H9 (cell line): Measurements from ENCODE around the gene GLCCI1. TPM values are rescaled to one million over a fixed set of nuclear protein-coding genes. Genes with fewer than 3 reads are reported as not detected.

Experiments
- DNase-seq: peaks from one replicate; pipeline ENCODE4 v3.0.0-alpha.2; 2017
- H2AFZ ChIP-seq: one replicate; pipeline ENCODE4 v1.6.1; 2013; ENCODE audit warnings: mild to moderate bottlenecking, low read length, control low read depth, moderate library complexity
- H2AK5ac ChIP-seq: 2 replicates; pipeline ENCODE4 v1.6.1; 2013; ENCODE audit warnings: low read length, control low read depth, mixed read lengths; ENCODE audit not compliant: insufficient read length
- H2BK120ac ChIP-seq: one replicate; pipeline ENCODE4 v1.6.1; 2013; ENCODE audit warnings: low read depth, mild to moderate bottlenecking, low read length, control low read depth, inconsistent platforms; ENCODE audit not compliant: poor library complexity, severe bottlenecking
- H2BK12ac ChIP-seq: 2 replicates; pipeline ENCODE4 v1.6.1; 2013; ENCODE audit warnings: low read length, control low read depth, mixed read lengths, low read depth; ENCODE audit not compliant: insufficient read length
- H2BK15ac ChIP-seq: 2 replicates; pipeline ENCODE4 v1.6.1; 2013; ENCODE audit warnings: low read depth, low read length, control low read depth
- H2BK20ac ChIP-seq: one replicate; pipeline ENCODE4 v1.6.1; 2013; ENCODE audit warnings: low read depth, mild to moderate bottlenecking, low read length, control low read depth, inconsistent platforms; ENCODE audit not compliant: poor library complexity, severe bottlenecking
- H2BK5ac ChIP-seq: 2 replicates; pipeline ENCODE4 v1.6.1; 2013; ENCODE audit warnings: low read length, control low read depth, mixed read lengths; ENCODE audit not compliant: insufficient read length
- H3K14ac ChIP-seq: 2 replicates; pipeline ENCODE4 v1.6.1; 2013; ENCODE audit warnings: low read length, control low read depth; ENCODE audit not compliant: insufficient read depth
- H3K18ac ChIP-seq: 2 replicates; pipeline ENCODE4 v1.6.1; 2013; ENCODE audit warnings: low read depth, mild to moderate bottlenecking, mixed read lengths, low read length, control low read depth; ENCODE audit not compliant: insufficient read length
- H3K23ac ChIP-seq: 2 replicates; pipeline ENCODE4 v1.6.1; 2013; ENCODE audit warnings: low read length, control low read depth, mixed read lengths, low read depth; ENCODE audit not compliant: insufficient read length
- H3K23me2 ChIP-seq: 2 replicates; pipeline ENCODE4 v1.6.1; 2013; ENCODE audit warnings: low read depth, mild to moderate bottlenecking, mixed read lengths, low read length, control low read depth; ENCODE audit not compliant: insufficient read length, poor library complexity, severe bottlenecking
- H3K27ac ChIP-seq: 2 replicates; pipeline ENCODE4 v1.5.1; 2013; ENCODE audit warnings: low read length, control low read depth, mixed read lengths, low read depth; ENCODE audit not compliant: insufficient read length
- H3K27me3 ChIP-seq: 2 replicates; pipeline ENCODE4 v1.6.1; 2013; ENCODE audit warnings: low read length, control low read depth, inconsistent platforms; ENCODE audit not compliant: insufficient read depth
- H3K4ac ChIP-seq: 2 replicates; pipeline ENCODE4 v1.6.1; 2013; ENCODE audit warnings: low read depth, mild to moderate bottlenecking, control low read depth, inconsistent platforms, low read length, moderate library complexity
- H3K4me1 ChIP-seq: 2 replicates; pipeline ENCODE4 v1.6.1; 2013; ENCODE audit warnings: low read length, control low read depth, inconsistent platforms; ENCODE audit not compliant: insufficient read depth
- H3K4me2 ChIP-seq: 2 replicates; pipeline ENCODE4 v1.6.1; 2013; ENCODE audit warnings: low read length, control low read depth, mixed read lengths; ENCODE audit not compliant: insufficient read length, insufficient read depth
- H3K56ac ChIP-seq: 2 replicates; pipeline ENCODE4 v1.6.1; 2013; ENCODE audit warnings: low read depth, mild to moderate bottlenecking, mixed read lengths, low read length, control low read depth; ENCODE audit not compliant: insufficient read length
- H3K79me1 ChIP-seq: 2 replicates; pipeline ENCODE4 v1.6.1; 2013; ENCODE audit warnings: low read depth, mild to moderate bottlenecking, moderate library complexity, low read length, control low read depth, inconsistent platforms; ENCODE audit not compliant: insufficient read depth, poor library complexity, severe bottlenecking
- H3K79me2 ChIP-seq: 2 replicates; pipeline ENCODE4 v1.6.1; 2013; ENCODE audit warnings: low read length, control low read depth, inconsistent platforms; ENCODE audit not compliant: insufficient read depth
- H3K9ac ChIP-seq: 2 replicates; pipeline ENCODE4 v1.6.1; 2013; ENCODE audit warnings: low read length, control low read depth, mixed read lengths; ENCODE audit not compliant: insufficient read length; ENCODE audit errors: extremely low read depth
- H3K9me3 ChIP-seq: one replicate; pipeline ENCODE4 v1.6.1; 2013; ENCODE audit warnings: low read depth, low read length, inconsistent platforms; ENCODE audit not compliant: control insufficient read depth
- H3T11ph ChIP-seq: one replicate; pipeline ENCODE4 v1.6.1; 2013; ENCODE audit warnings: mild to moderate bottlenecking, low read length, control low read depth, inconsistent platforms
- H4K20me1 ChIP-seq: one replicate; pipeline ENCODE4 v1.6.1; 2013; ENCODE audit not compliant: control insufficient read depth, insufficient read length, insufficient read depth
- H4K5ac ChIP-seq: 2 replicates; pipeline ENCODE4 v1.6.1; 2013; ENCODE audit warnings: low read depth, mild to moderate bottlenecking, mixed read lengths, low read length, control low read depth; ENCODE audit not compliant: insufficient read length
- H4K8ac ChIP-seq: replicated peaks from 2 replicates; pipeline ENCODE4 v1.6.1; 2013; ENCODE audit warnings: low read length, control low read depth, mixed read lengths, low read depth; ENCODE audit not compliant: insufficient read length
- H4K91ac ChIP-seq: 2 replicates; pipeline ENCODE4 v1.6.1; 2013; ENCODE audit warnings: low read depth, mild to moderate bottlenecking, moderate library complexity, mixed read lengths, low read length, control low read depth; ENCODE audit not compliant: insufficient read length
- H3K27ac Mint-ChIP-seq, 3 experiments: 2 replicates in 2 of 3; 3 replicates in 1 of 3; pipeline ENCODE4 v1.8.0; 2020 to 2021; ENCODE audit warnings: mixed read lengths in 3 of 3, mild to moderate bottlenecking in 1 of 3, moderate library complexity in 1 of 3
- H3K27me3 Mint-ChIP-seq: 2 replicates; pipeline ENCODE4 v1.8.0; 2021; ENCODE audit warnings: low read depth, mild to moderate bottlenecking, moderate library complexity, mixed read lengths
- H3K36me3 Mint-ChIP-seq, 3 experiments: 2 replicates in 2 of 3; 3 replicates in 1 of 3; pipeline ENCODE4 v1.8.0; 2020 to 2021; ENCODE audit warnings: low read depth in 3 of 3, mixed read lengths in 3 of 3; ENCODE audit not compliant: insufficient read depth in 1 of 3
- H3K4me1 Mint-ChIP-seq, 2 experiments: 2 replicates each; pipeline ENCODE4 v1.8.0; 2020; ENCODE audit warnings: mixed read lengths in 2 of 2
- H3K4me3 Mint-ChIP-seq, 2 experiments: 2 replicates in 1 of 2; 3 replicates in 1 of 2; pipeline ENCODE4 v1.8.0; 2020 to 2021; ENCODE audit warnings: mild to moderate bottlenecking in 2 of 2, mixed read lengths in 2 of 2, moderate library complexity in 1 of 2
- H3K9me3 Mint-ChIP-seq, 2 experiments: 2 replicates in 1 of 2; 3 replicates in 1 of 2; pipeline ENCODE4 v1.8.0; 2020; ENCODE audit warnings: mild to moderate bottlenecking in 2 of 2, mixed read lengths in 2 of 2, moderate library complexity in 1 of 2
- WGBS: extraction: QIAGEN DNeasy Blood & Tissue Kit; methylation state at CpG from one replicate; pipeline ENCODE4 v1.1.7; 2013; ENCODE audit warnings: missing lambda C conversion rate, low lambda C conversion rate, mixed read lengths; ENCODE audit not compliant: insufficient read length; ENCODE audit errors: extremely low coverage; 5-methylcytosine and 5-hydroxymethylcytosine counted together
- total RNA-seq: library from RNA; stranded (reverse); gene quantifications from 2 replicates; pipeline ENCODE4 v1.2.1, GENCODE V29; 2021
- TF ChIP-seq, protein P1 (sequence below): fragments of 200-600 bp; sonication (generic); conservative IDR thresholded peaks from 3 replicates; pipeline ENCODE4 v1.8.0; 2021; ENCODE audit warnings: antibody characterized with exemption, mild to moderate bottlenecking

The GLCCI1 gene
- total RNA-seq, 1 experiment from 2014 or later: 19.1 TPM

DNA sequence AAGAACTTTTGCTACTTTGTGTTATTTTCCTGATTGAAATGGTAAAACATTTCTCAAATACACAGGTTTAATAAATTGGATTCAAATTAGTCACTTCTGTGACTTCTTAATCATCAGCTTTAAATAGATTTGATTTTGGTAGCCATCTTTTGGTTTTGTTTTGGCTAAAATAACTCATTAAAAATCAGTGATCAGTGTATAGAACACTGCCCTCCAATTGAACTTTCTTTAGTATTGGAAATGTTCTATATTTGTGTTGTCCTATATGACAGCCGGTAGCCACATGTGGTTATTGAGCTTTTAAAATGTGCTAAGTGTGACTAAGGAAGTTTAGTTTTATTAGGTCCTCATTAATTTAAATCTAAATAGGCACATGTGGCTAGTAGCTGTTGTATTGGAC is 50.4 kb downstream of the GLCCI1 start:
- Histone ChIP-seq H3K14ac (no peak overlapping the region), H3K56ac (no peak overlapping the region), H2BK5ac (no peak overlapping the region), H2AK5ac (no peak overlapping the region), H3K23me2 (no peaks in the 10 kb centered on the region), H3K27ac (no peak overlapping the region), H2AFZ (no peak overlapping the region), H3K79me2 (no peaks in the 10 kb centered on the region), H3K9me3 (no peaks in the 10 kb centered on the region), H3T11ph (no peak overlapping the region), H4K8ac (no peak overlapping the region), H3K4me1 (no peaks in the 10 kb centered on the region), H3K4ac (no peak overlapping the region), H3K18ac (no peak overlapping the region), H3K27me3 (no peaks in the 10 kb centered on the region), H3K4me2 (no peak overlapping the region), H2BK15ac (no peak overlapping the region), H2BK12ac (no peak overlapping the region), H4K20me1 (no peaks in the 10 kb centered on the region), H4K91ac (no peak overlapping the region), H3K23ac (no peak overlapping the region), H3K79me1 (no peaks in the 10 kb centered on the region), H4K5ac (no peak overlapping the region), H2BK20ac (no peak overlapping the region), H3K9ac (no peak overlapping the region), H2BK120ac (no peak overlapping the region)
- H3K4me3 Mint-ChIP-seq: no peak overlapping the region
- DNase-seq: no peak
- H3K27ac Mint-ChIP-seq: no peak overlapping the region
- peaks cover 0 to 1% of the 10 kb centered on the region in 2 experiments; a peak in 1 of 5 replicates for H3K9me3 Mint-ChIP-seq
- no peaks in the 10 kb centered on the region for H3K27me3 Mint-ChIP-seq
- no CpG with 5 or more reads among the region's 1 CpG for WGBS
- TF ChIP-seq, protein P1, sequence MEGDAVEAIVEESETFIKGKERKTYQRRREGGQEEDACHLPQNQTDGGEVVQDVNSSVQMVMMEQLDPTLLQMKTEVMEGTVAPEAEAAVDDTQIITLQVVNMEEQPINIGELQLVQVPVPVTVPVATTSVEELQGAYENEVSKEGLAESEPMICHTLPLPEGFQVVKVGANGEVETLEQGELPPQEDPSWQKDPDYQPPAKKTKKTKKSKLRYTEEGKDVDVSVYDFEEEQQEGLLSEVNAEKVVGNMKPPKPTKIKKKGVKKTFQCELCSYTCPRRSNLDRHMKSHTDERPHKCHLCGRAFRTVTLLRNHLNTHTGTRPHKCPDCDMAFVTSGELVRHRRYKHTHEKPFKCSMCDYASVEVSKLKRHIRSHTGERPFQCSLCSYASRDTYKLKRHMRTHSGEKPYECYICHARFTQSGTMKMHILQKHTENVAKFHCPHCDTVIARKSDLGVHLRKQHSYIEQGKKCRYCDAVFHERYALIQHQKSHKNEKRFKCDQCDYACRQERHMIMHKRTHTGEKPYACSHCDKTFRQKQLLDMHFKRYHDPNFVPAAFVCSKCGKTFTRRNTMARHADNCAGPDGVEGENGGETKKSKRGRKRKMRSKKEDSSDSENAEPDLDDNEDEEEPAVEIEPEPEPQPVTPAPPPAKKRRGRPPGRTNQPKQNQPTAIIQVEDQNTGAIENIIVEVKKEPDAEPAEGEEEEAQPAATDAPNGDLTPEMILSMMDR: no peak
- peaks cover 4 to 7% of the 10 kb centered on the region in 2 experiments; a peak in 3 of 4 replicates for H3K4me1 Mint-ChIP-seq
- peaks cover 12 to 20% (median 14%) of the 10 kb centered on the region in 3 experiments; a peak in 6 of 7 replicates for H3K36me3 Mint-ChIP-seq
